Fibroblast of lung (primary cell): Measurements from ENCODE around the gene POLK. TPM values are rescaled to one million over a fixed set of nuclear protein-coding genes. Genes with fewer than 3 reads are reported as not detected.
A peak's percentile ranks its signal among the peaks of the same experiment; 100 is the strongest.

ENCODE experiments used
- DNase-seq, 2 donors: peaks; one replicate each; pipeline versions ENCODE4 v3.0.0 to v3.0.0-alpha.2; 2010; ENCODE audit warnings: low read depth in 2 of 2
- H2AFZ ChIP-seq: 2 replicates; pipeline ENCODE4 v1.5.1; 2012; ENCODE audit warnings: low read length, control low read depth, inconsistent platforms
- H3K27ac ChIP-seq: 2 replicates; pipeline ENCODE4 v1.5.1; 2011; ENCODE audit warnings: low read length, control low read depth; ENCODE audit not compliant: insufficient read depth
- H3K27me3 ChIP-seq: 2 replicates; pipeline ENCODE4 v1.5.1; 2011; ENCODE audit warnings: mild to moderate bottlenecking, low read length; ENCODE audit not compliant: control insufficient read depth, insufficient read depth
- H3K36me3 ChIP-seq: 2 replicates; pipeline ENCODE4 v1.5.1; 2011; ENCODE audit warnings: low read length; ENCODE audit not compliant: control insufficient read depth, insufficient read depth
- H3K4me1 ChIP-seq: 2 replicates; pipeline ENCODE4 v1.5.1; 2011; ENCODE audit warnings: low read length; ENCODE audit not compliant: control insufficient read depth, insufficient read depth; ENCODE audit errors: extremely low read depth
- H3K4me2 ChIP-seq: 2 replicates; pipeline ENCODE4 v1.5.1; 2011; ENCODE audit warnings: low read length, control low read depth; ENCODE audit not compliant: insufficient read depth; ENCODE audit errors: extremely low read depth
- H3K4me3 ChIP-seq, 4 experiments: fragments of 200-600 bp in 1 of 4; sonication (generic) in 1 of 4; replicated peaks in 1 of 4; 2 replicates each; pipeline ENCODE4 v1.5.1; 2011 to 2016; ENCODE audit warnings: low read length in 4 of 4, low read depth in 3 of 4, mild to moderate bottlenecking in 3 of 4, control low read depth in 2 of 4, inconsistent platforms in 1 of 4, mixed read lengths in 1 of 4; ENCODE audit not compliant: insufficient read depth in 1 of 4; ENCODE audit errors: control extremely low read depth in 1 of 4
- H3K79me2 ChIP-seq: 2 replicates; pipeline ENCODE4 v1.5.1; 2012; ENCODE audit warnings: mild to moderate bottlenecking, low read length, inconsistent platforms; ENCODE audit not compliant: control insufficient read depth, insufficient read depth
- H3K9ac ChIP-seq: 2 replicates; pipeline ENCODE4 v1.5.1; 2011; ENCODE audit warnings: mild to moderate bottlenecking, low read length, control low read depth; ENCODE audit not compliant: insufficient read depth
- H3K9me3 ChIP-seq: 2 replicates; pipeline ENCODE4 v1.5.1; 2012; ENCODE audit warnings: low read depth, low read length; ENCODE audit not compliant: control insufficient read depth, insufficient read depth
- H4K20me1 ChIP-seq: 2 replicates; pipeline ENCODE4 v1.5.1; 2011; ENCODE audit warnings: low read length; ENCODE audit not compliant: control insufficient read depth, insufficient read depth; ENCODE audit errors: extremely low read depth
- CTCF ChIP-seq, 2 donors: IDR thresholded peaks in 1 of 2; conservative IDR thresholded peaks in 1 of 2; 1 replicate in 1 of 2; 2 replicates in 1 of 2; pipeline ENCODE4 v1.5.1; 2011 to 2012; ENCODE audit warnings: low read length in 2 of 2, control low read depth in 1 of 2, inconsistent platforms in 1 of 2, low read depth in 1 of 2, mild to moderate bottlenecking in 1 of 2
- EZH2 ChIP-seq: IDR thresholded peaks from 2 replicates; pipeline ENCODE4 v1.5.1; 2012; ENCODE audit warnings: low read length, control low read depth, mild to moderate bottlenecking; ENCODE audit errors: missing control alignments
- polyA plus RNA-seq, 2 donors: library from polyadenylated mRNA; depleted of rRNA in 1 of 2; stranded (reverse) in 1 of 2; unstranded in 1 of 2; fragments of >200 nt; gene quantifications; 2 replicates each; pipeline ENCODE4 v1.2.1, GENCODE V29; 2011 to 2012; ENCODE audit warnings: missing spikeins in 1 of 2
- total RNA-seq: library from RNA; depleted of rRNA; stranded (reverse); fragments of >200 nt; gene quantifications from 2 replicates; pipeline ENCODE4 v1.2.1, GENCODE V29; 2014

POLK gene
- total and polyA plus RNA-seq, 2 donors (not counting 1 experiment from before 2014, with no cell fraction given) = 32.0 to 44.9 TPM

- Histone ChIP-seq H3K9me3 (no peaks in the 10 kb centered on the region), H3K27ac (no peak overlapping the region), H3K9ac (no peak overlapping the region), H3K27me3 (no peaks in the 10 kb centered on the region), H4K20me1 (no peaks in the 10 kb centered on the region), H3K79me2 (peaks cover 2% of the 10 kb centered on the region), H3K4me2 (no peak overlapping the region), H2AFZ (no peak overlapping the region), H3K4me1 (no peaks in the 10 kb centered on the region), H3K4me3 (no peak overlapping the region), H3K36me3 (peaks cover 1% of the 10 kb centered on the region)
- TF ChIP-seq CTCF (conservative IDR thresholded peaks at IDR 0.05 in 1 of 2, IDR thresholded peaks at IDR 0.05 in 1 of 2; ENCODE audit: low read depth in 1 of 2, low read length in 2 of 2) (no peak), EZH2 (no peak)
- no peak for DNase-seq
Measured at GRCh38 chr5:75550597-75550996, 38.9 kb downstream of the POLK start.

GRCh38 chr5:75551471-75551870 is 39.8 kb downstream of the POLK start:
- Histone ChIP-seq H3K4me2 (peak overlapping the region; percentile 8), H3K9ac (no peak overlapping the region), H3K27me3 (no peaks in the 10 kb centered on the region), H2AFZ (no peak overlapping the region), H3K79me2 (no peaks in the 10 kb centered on the region), H3K36me3 (peaks cover 1% of the 10 kb centered on the region), H3K4me1 (no peaks in the 10 kb centered on the region), H3K4me3 (no peak overlapping the region), H4K20me1 (no peaks in the 10 kb centered on the region), H3K27ac (no peak overlapping the region), H3K9me3 (no peaks in the 10 kb centered on the region)
- peak; percentile 67 to 72 for DNase-seq
- TF ChIP-seq CTCF (conservative IDR thresholded peaks at IDR 0.05 in 1 of 2, IDR thresholded peaks at IDR 0.05 in 1 of 2; ENCODE audit: low read depth in 1 of 2, low read length in 2 of 2) = no peak
- no peak for TF ChIP-seq EZH2

- Histone ChIP-seq H3K4me1 (no peaks in the 10 kb centered on the region), H3K9ac (no peak overlapping the region), H3K9me3 (no peaks in the 10 kb centered on the region), H3K79me2 (no peaks in the 10 kb centered on the region), H4K20me1 (no peaks in the 10 kb centered on the region), H3K4me3 (no peak overlapping the region), H2AFZ (no peak overlapping the region), H3K27ac (no peak overlapping the region), H3K36me3 (peaks cover 1% of the 10 kb centered on the region), H3K4me2 (no peak overlapping the region), H3K27me3 (no peaks in the 10 kb centered on the region)
- TF ChIP-seq EZH2 (no peak), CTCF (conservative IDR thresholded peaks at IDR 0.05 in 1 of 2, IDR thresholded peaks at IDR 0.05 in 1 of 2; ENCODE audit: low read depth in 1 of 2, low read length in 2 of 2) (no peak)
- DNase-seq = no peak
Measured at GRCh38 chr5:75552764-75553163, 41.1 kb downstream of the POLK start.
